ENCODE results near the gene TMEM255B.
"Not testable (repeated sequence)": the region's sequence is repeated elsewhere in the genome, so short reads cannot be mapped to it uniquely, and the experiment has no call there.

The TMEM255B gene

GRCh38 chr13:113791226-113791625 is 32.2 kb downstream of the TMEM255B start:
- no peak for DNase-seq

DNA sequence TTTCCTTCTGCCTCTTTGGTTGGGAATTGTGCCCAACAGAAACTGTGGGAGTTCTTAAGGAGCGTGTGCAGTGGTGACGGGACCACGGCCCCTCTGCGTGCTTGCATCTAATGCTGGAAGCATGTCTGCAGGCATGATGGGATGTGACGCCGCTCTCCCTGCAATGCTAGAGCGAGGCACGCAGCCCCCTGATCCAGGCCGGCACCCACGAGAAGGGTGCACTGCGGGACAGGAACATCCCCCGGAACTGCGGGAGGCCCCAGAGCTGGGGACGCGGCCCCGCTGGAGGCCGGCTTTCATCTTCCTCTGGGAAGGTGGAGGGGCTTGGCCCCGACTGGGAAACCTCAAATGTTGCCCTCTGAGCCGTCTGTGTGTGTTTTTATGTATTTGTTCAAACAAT is 32.7 kb downstream of the TMEM255B start:
- no peak for DNase-seq

- no peak for DNase-seq
These were observed 33.3 kb downstream of the TMEM255B start for GRCh38 chr13:113792236-113792770.

DNA sequence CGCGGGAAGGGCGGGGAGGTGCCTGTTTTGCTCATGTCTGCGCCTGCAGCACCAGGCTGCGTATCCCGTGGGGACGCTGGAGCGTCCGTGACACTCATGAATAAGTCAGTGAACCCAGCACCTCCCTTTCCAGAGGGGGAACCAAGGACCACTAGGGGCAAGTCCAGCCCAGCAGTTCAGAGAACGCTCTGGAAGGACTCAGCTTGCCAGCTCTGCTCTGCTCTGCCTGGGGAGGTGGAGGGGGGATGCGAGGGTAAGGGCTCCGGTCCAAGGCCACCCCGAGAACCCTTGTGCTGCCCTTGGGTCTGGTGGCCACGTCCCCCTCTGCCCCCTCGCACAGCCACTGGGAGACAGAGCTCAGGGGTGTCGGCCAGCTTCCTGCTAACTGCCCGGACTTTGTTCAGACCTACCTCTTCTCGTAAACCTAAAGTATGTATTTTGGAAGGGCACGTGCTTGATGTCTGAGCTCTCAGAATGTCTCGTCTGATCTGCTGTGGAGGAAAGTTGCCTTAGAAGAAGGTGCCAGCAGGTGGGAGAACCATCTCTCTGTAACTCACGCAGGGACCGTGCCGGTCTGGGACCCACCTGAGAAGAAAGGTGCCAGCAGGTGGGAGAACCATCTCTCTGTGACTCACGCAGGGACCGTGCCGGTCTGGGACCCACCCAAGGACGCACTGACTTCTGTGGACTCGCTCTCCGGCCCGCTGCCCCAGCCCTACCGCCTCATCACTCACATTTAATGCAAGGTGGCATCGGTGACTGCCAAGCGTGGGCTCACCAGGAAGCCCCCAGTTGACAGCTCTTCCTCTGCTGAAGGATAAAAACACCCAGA is 34.1 kb downstream of the TMEM255B start:
- DNase-seq, result no peak

DNA sequence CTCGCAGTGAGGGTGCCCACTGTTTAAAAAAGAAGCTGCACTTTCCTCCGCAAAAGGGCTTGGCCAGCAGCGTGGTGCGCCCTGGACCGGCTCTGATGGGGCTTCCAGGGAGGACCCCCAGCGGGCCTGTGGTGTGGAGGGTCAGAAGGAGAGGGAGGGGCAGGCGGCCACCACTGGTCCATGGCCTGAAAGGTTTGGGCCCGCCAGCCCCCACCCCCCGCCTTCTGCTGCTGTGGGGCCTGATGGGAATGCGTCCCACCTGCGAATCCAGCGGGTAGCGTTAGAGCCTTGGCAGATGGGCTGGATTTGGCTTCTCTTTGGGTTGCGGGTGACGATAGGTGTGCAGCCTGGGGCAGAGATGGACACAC is 34.7 kb downstream of the TMEM255B start:
- DNase-seq, result no peak

- DNase-seq, result no peak
These were observed 35.1 kb downstream of the TMEM255B start for GRCh38 chr13:113794086-113794485.

DNA sequence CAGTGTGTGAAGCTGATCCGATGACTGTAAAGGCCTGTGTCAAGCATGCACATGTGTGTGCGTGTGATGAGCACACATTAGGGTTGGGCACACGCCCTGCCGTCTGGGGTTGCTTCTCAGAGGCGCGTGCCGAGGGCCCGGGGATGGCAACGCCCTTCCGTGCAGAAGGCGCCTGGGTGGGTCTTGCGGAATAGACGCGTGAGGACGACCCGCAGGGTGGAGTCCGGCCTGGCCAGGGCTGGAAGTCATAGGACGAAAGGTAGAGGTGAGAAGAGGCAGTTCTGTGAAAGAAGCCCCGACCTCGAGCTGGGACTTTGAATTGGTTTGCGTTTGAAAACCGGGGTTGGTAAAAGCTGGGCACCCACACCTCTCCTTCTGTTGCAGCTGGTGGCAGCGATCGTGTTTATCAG is 35.7 kb downstream of the TMEM255B start:
- no peak for DNase-seq

DNA sequence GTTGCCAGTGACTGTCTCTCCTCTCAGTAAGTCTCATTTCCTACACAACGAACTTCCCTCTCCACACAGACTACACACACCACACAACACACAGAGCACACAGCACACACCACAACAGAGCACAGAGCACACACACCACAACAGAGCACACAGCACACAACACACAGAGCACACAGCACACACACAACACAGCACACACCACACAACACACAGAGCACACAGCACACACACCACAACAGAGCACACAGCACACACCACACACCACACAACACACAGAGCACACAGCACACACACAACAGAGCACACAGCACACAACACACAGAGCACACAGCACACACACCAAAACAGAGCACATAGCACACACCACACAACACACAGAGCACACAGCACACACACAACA is 36.3 kb downstream of the TMEM255B start:
- not testable (repeated sequence) for DNase-seq

DNA sequence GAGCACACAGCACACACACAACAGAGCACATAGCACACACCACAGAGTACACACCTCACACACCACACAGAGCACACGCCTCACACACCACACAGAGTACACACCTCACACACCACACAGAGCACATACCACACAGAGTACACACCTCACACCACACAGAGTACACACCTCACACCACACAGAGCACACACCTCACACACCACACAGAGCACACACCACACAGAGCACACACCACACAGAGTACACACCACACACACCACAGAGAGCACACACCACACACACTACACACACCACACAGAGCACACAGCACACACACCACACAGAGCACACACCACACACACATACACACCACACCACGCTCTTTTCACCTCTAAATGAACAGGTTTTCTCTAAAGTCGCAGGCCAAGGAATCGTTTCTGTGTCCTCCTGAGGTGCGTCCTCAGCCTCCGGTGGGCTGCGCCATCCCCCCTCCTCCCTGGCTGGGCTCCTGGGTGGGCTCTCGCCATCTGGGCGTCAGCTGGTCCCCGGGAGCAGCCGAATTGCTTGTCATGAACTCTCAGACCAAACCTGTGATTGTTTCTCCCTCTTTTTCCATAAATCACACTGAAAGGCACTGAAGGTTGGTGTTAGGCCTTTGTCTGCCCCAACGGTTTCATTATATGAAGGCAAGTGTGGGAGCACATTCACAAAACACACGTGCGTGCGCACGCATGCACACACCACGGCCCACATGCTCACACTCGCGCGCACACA is 37.4 kb downstream of the TMEM255B start:
- no peak for DNase-seq

- DNase-seq, result no peak
These were observed 38.1 kb downstream of the TMEM255B start for GRCh38 chr13:113796964-113797676.

GRCh38 chr13:113798200-113798811 is 39.3 kb downstream of the TMEM255B start:
- DNase-seq, result no peak

DNA sequence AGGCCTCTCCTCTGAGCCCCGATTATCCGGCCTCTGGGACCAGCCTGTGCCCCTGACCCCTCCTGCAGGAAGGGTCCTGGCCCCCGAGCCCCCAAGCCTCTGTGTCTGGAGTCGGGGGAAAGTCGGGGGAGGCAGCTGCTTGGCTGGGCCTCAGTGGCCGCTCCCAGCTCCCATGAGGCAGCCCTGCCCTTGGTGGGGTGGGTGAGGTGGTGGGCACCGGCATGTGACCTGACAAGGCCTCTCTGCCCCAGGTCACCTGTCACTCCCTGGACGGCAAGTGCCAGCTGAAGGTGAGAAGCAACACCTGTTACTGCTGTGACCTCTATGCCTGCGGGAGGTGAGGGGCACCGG is 41.5 kb downstream of the TMEM255B start:
- no peak for DNase-seq

- no peak for DNase-seq
These were observed 42.4 kb downstream of the TMEM255B start for GRCh38 chr13:113801289-113801961.

DNA sequence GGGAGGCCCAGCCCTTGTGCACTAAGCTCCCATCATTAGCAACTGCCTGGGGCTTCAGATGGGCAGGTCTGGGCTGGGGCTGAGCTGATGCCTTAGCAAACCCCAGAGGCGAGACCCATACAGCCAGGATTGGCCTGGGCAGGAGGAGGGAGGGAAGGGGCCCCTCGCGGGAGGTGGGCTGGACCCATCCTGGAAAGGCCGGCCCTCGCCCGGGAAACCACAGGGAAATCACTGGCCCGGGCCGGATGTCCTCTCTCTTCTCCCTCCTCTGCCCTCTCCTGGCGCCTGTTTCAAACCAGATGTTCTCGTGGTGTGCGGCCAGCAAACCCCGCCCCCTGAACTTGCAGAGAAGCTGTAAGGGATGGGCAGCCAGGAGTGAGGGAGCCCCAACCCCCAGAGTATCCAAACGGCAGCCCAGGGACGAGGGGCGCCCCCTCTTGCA is 43.1 kb downstream of the TMEM255B start:
- peak; percentile 52 for DNase-seq

GRCh38 chr13:113802761-113803160 is 43.7 kb downstream of the TMEM255B start:
- DNase-seq, result no peak

DNA sequence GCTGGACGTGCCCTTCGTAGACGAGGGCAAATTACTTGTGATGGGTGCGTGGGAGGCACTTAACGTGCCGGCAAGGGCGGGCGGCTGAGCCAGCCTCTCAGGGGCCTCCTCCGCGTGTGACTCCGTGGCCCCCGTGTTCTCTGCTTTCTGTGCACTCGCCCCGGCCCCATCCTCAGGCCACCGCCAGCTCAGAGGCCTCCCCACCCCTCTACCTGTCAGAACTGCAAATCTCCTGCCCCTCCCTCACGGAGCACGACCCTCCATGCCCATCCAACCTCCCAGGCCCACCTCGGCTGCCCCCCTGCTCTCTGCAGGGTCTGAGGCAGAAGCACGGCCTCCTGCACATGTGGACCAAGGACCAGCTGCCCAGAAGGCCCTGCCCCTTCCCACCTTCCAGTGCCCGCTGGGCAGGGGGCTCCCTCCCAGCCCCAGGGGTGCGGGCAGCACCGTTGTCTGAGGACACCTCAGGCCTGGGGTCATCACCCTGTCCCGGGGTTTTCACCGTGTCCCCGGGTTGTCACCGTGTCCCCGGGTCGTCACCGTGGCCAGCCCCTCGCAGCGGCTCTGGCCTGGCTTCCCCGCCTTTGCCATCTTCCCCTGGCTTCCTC is 44.5 kb downstream of the TMEM255B start:
- DNase-seq, result no peak

DNA sequence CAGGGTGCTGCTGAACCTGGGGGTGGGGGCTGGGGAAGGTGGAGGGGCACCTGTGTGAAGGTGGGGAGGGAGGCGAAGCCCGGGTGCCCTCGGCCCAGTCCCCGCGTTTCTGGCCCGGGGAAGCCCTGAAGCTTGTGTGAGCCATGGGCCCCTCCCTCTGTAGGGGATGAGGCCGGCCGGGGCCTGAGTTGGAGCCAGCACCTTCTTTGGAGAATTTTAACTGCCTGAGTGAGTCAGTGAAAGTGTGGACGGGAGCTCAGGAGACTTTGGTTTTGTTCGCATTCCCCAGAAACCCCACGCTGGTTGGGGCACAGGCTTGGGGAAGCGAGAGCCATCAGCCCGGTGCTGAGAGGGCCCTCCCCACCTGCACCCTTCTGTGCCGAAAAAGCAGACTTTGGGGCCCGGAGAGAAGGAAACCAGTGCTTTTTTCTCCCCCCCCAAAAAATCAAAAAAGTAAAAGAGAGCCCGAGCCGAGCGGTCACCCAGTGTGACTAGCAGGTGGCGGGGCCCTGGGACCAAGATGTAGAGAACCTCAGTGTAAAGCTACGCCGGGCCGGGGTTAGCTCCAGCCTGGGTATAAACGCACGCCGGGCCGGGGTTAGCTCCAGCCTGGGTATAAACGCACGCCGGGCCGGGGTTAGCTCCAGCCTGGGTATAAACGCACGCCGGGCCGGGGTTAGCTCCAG is 45.1 kb downstream of the TMEM255B start:
- no peak for DNase-seq

GRCh38 chr13:113804703-113805430 is 45.8 kb downstream of the TMEM255B start:
- no peak for DNase-seq

DNA sequence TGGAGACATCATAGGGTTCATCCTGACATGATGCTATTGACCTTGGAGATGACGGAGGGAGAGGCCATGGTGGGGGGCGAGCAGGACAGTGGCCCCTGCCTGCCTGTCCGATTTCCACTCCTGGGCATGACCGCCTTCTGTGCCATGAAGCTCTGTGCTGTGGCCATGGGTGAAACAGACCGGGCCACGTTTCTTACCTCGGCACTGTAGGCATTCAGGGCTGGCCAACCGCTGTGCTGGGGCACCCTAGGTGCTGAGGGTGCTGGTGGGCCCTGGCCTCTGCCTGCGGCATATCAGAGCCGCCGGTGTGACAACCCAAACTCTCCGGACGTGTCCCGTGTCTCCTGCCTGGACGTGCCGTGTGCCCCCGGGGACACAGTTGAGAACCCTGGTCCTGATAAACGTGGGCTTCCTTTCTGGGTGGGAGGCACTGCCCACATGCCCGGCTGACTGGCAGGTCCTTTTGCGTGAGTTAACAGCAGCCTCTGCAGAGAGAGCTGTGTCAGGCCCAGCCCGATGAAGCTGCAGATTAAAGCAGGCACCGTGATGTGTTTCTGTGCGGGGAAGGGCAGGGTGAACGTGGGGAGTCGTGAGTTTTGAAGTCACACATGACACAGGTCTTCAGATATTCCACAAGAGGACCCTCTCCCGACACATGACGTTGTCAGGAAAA is 46.5 kb downstream of the TMEM255B start:
- DNase-seq, result no peak

GRCh38 chr13:113806104-113806471 is 47.1 kb downstream of the TMEM255B start:
- no peak for DNase-seq
